H1 (cell line): ENCODE results near the gene ELFN2.

ENCODE experiments used
- ATF2 ChIP-seq: IDR thresholded peaks from 2 replicates; pipeline ENCODE4 v1.6.1; 2012; ENCODE audit warnings: low read length, inconsistent platforms
- BRCA1 ChIP-seq: IDR thresholded peaks from 2 replicates; pipeline ENCODE4 v1.6.1; 2012; ENCODE audit warnings: low read depth, low read length, improper control_type of control experiment
- CBX8 ChIP-seq: fragments of 300-800, 300-1000 bp; sonication (generic); IDR thresholded peaks from 2 replicates; pipeline ENCODE4 v1.7.1; 2016; ENCODE audit warnings: low read depth, low read length, borderline replicate concordance
- CEBPB ChIP-seq: IDR thresholded peaks from 2 replicates; pipeline ENCODE4 v1.6.1; 2012; ENCODE audit warnings: low read depth, low read length
- CTCF ChIP-seq, 3 experiments: IDR thresholded peaks; 1 replicate in 2 of 3; 2 replicates in 1 of 3; pipeline versions ENCODE4 v1.5.1 to v1.6.1; 2011; ENCODE audit warnings: low read length in 3 of 3, mild to moderate bottlenecking in 3 of 3, inconsistent platforms in 2 of 3, low read depth in 1 of 3, moderate library complexity in 1 of 3; ENCODE audit not compliant: insufficient read depth in 1 of 3; ENCODE audit errors: control extremely low read depth in 1 of 3
- JUN ChIP-seq: IDR thresholded peaks from 2 replicates; pipeline ENCODE4 v1.6.1; 2011; ENCODE audit warnings: low read depth, mild to moderate bottlenecking, improper control_type of control experiment, low read length
- MAX ChIP-seq: IDR thresholded peaks from 2 replicates; pipeline ENCODE4 v1.6.1; 2012; ENCODE audit warnings: inconsistent platforms
- PHF8 ChIP-seq: fragments of 200-600 bp; sonication (generic); conservative IDR thresholded peaks from 2 replicates; pipeline ENCODE4 v1.7.1; 2012; ENCODE audit warnings: low read depth, mild to moderate bottlenecking, inconsistent platforms, low read length, moderate library complexity
- SIX5 ChIP-seq: IDR thresholded peaks from 2 replicates; pipeline ENCODE4 v1.6.1; 2011; ENCODE audit warnings: mild to moderate bottlenecking, low read depth, low read length
- TAF1 ChIP-seq: IDR thresholded peaks from 2 replicates; pipeline ENCODE4 v1.6.1; 2011; ENCODE audit warnings: mild to moderate bottlenecking, low read depth, low read length

GRCh38 chr22:37331856-37332536 lies 95.3 kb downstream of the ELFN2 start:
- peak in 1 of 3 experiments; percentile 20; a peak in 1 of 4 replicates for TF ChIP-seq CTCF (IDR thresholded peaks at IDR 0.05; ENCODE audit: control extremely low read depth in 1 of 3, insufficient read depth in 1 of 3, low read depth in 1 of 3, low read length in 3 of 3)
- no peak for TF ChIP-seq CBX8
- no peak for TF ChIP-seq MAX
- TF ChIP-seq CEBPB, result no peak
- no peak for TF ChIP-seq PHF8
- TF ChIP-seq ATF2, result no peak
- TF ChIP-seq TAF1, result no peak
- TF ChIP-seq SIX5, result no peak
- TF ChIP-seq BRCA1, result no peak
- no peak for TF ChIP-seq JUN
